Measurements from ENCODE around the gene SLC15A2.

The SLC15A2 gene

GRCh38 chr3:121863801-121864200 is 30.4 kb upstream of the SLC15A2 start:
- DNase-seq = no peak
- no peak for TF ChIP-seq CTCF (IDR thresholded peaks at IDR 0.05)
- H3K9me3 ChIP-seq = peaks cover 0 to 4% (median 0%) of the 10 kb centered on the region in 3 donors
- intact Hi-C loops (cut with DNase I; ENCODE audit: low total_unique reads) = no loop called here
- no peak overlapping the region for H3K4me3 ChIP-seq
- peaks cover 6 to 9% (median 7%) of the 10 kb centered on the region in 3 donors for H3K36me3 ChIP-seq
- H3K27me3 ChIP-seq = no peaks in the 10 kb centered on the region
- H3K4me1 ChIP-seq = no peaks in the 10 kb centered on the region
- no peak overlapping the region for H3K27ac ChIP-seq

- H3K27ac ChIP-seq = no peak overlapping the region
- no peak overlapping the region for H3K4me3 ChIP-seq
- intact Hi-C loops (cut with DNase I; ENCODE audit: low total_unique reads) = no loop called here
- no peak for DNase-seq
- H3K4me1 ChIP-seq = no peaks in the 10 kb centered on the region
- no peaks in the 10 kb centered on the region for H3K9me3 ChIP-seq
- no peaks in the 10 kb centered on the region for H3K27me3 ChIP-seq
- no peak for TF ChIP-seq CTCF (IDR thresholded peaks at IDR 0.05)
- H3K36me3 ChIP-seq = peaks cover 0 to 6% (median 0%) of the 10 kb centered on the region in 3 donors
Measured at GRCh38 chr3:121869736-121870135, 24.5 kb upstream of the SLC15A2 start.

GRCh38 chr3:121870717-121871116 is 23.5 kb upstream of the SLC15A2 start:
- Histone ChIP-seq H3K9me3 (no peaks in the 10 kb centered on the region), H3K4me3 (no peak overlapping the region), H3K36me3 (peaks cover 0 to 6% (median 0%) of the 10 kb centered on the region in 3 donors), H3K27ac (no peak overlapping the region), H3K27me3 (no peaks in the 10 kb centered on the region), H3K4me1 (no peaks in the 10 kb centered on the region)
- no peak for DNase-seq
- no peak for TF ChIP-seq CTCF (IDR thresholded peaks at IDR 0.05)
- intact Hi-C loops (cut with DNase I; ENCODE audit: low total_unique reads) = no loop called here

GRCh38 chr3:121871430-121871829 is 22.8 kb upstream of the SLC15A2 start:
- H3K27me3 ChIP-seq = no peaks in the 10 kb centered on the region
- intact Hi-C loops (cut with DNase I; ENCODE audit: low total_unique reads) = no loop called here
- peaks cover 0 to 6% (median 0%) of the 10 kb centered on the region in 3 donors for H3K36me3 ChIP-seq
- no peak overlapping the region for H3K27ac ChIP-seq
- DNase-seq = no peak
- no peak for TF ChIP-seq CTCF (IDR thresholded peaks at IDR 0.05)
- H3K9me3 ChIP-seq = no peaks in the 10 kb centered on the region
- H3K4me3 ChIP-seq = no peak overlapping the region
- no peaks in the 10 kb centered on the region for H3K4me1 ChIP-seq

GRCh38 chr3:121878411-121878810 is 15.8 kb upstream of the SLC15A2 start:
- TF ChIP-seq CTCF (IDR thresholded peaks at IDR 0.05) = no peak
- Histone ChIP-seq H3K27ac (no peak overlapping the region), H3K27me3 (no peaks in the 10 kb centered on the region), H3K4me1 (no peaks in the 10 kb centered on the region), H3K36me3 (peaks cover 0 to 2% (median 0%) of the 10 kb centered on the region in 3 donors), H3K4me3 (no peak overlapping the region), H3K9me3 (no peaks in the 10 kb centered on the region)
- intact Hi-C loops (cut with DNase I; ENCODE audit: low total_unique reads) = no loop called here
- no peak for DNase-seq

GRCh38 chr3:121883507-121883906 is 10.7 kb upstream of the SLC15A2 start:
- H3K36me3 ChIP-seq = no peaks in the 10 kb centered on the region
- no peaks in the 10 kb centered on the region for H3K9me3 ChIP-seq
- TF ChIP-seq CTCF (IDR thresholded peaks at IDR 0.05) = no peak
- H3K4me3 ChIP-seq = no peak overlapping the region
- intact Hi-C loops (cut with DNase I; ENCODE audit: low total_unique reads) = no loop called here
- H3K4me1 ChIP-seq = no peaks in the 10 kb centered on the region
- H3K27ac ChIP-seq = no peak overlapping the region
- no peak for DNase-seq
- H3K27me3 ChIP-seq = no peaks in the 10 kb centered on the region

All from tibial artery (tissue), 4 donors.